ENCODE data around the gene ARHGAP18. TPM values are rescaled to one million over a fixed set of nuclear protein-coding genes. Genes with fewer than 3 reads are reported as not detected.

ARHGAP18 gene
- total RNA-seq, 1 experiment from 2014 or later = 2.4 TPM

DNA sequence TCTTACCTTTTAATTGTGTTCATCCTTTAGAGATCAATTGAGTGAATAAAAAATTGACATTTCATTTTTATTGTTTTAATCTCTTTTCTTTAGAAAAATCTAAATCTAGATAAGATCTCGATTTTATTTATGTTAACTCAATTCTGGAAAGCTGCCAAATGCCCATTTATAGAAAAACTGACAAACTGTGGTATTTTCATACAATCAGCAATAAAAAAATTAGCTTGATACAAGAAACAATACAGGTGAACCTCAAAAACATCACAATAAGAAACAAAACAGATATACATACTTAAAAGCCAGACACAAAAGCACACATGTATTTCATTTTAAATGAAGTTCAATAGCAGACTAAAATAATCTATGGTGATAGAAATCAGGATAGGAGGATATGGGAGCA lies 30.0 kb upstream of the ARHGAP18 start:
- no peak overlapping the region for H4K91ac ChIP-seq (ENCODE audit: insufficient read length, low read depth, low read length)
- no peaks in the 10 kb centered on the region for H3K79me1 ChIP-seq (ENCODE audit: insufficient read depth, low read depth, low read length, poor library complexity, severe bottlenecking)
- Mint-ChIP-seq H3K27me3 (ENCODE audit: low read depth) (no peaks in the 10 kb centered on the region), H3K4me1 (peaks cover 4% of the 10 kb centered on the region in 2 experiments; a peak in 2 of 4 replicates), H3K27ac (no peak overlapping the region), H3K9me3 (no peaks in the 10 kb centered on the region), H3K36me3 (ENCODE audit: insufficient read depth in 1 of 3, low read depth in 3 of 3) (no peaks in the 10 kb centered on the region), H3K4me3 (no peak overlapping the region)
- no peaks in the 10 kb centered on the region for H3K9me3 ChIP-seq (ENCODE audit: control insufficient read depth, low read depth, low read length)
- H3K56ac ChIP-seq (ENCODE audit: insufficient read length, low read depth, low read length) = no peak overlapping the region
- no peak overlapping the region for H3K18ac ChIP-seq (ENCODE audit: insufficient read length, low read depth, low read length)
- no peak overlapping the region for H2BK5ac ChIP-seq (ENCODE audit: insufficient read length, low read length)
- TF ChIP-seq, protein P1, sequence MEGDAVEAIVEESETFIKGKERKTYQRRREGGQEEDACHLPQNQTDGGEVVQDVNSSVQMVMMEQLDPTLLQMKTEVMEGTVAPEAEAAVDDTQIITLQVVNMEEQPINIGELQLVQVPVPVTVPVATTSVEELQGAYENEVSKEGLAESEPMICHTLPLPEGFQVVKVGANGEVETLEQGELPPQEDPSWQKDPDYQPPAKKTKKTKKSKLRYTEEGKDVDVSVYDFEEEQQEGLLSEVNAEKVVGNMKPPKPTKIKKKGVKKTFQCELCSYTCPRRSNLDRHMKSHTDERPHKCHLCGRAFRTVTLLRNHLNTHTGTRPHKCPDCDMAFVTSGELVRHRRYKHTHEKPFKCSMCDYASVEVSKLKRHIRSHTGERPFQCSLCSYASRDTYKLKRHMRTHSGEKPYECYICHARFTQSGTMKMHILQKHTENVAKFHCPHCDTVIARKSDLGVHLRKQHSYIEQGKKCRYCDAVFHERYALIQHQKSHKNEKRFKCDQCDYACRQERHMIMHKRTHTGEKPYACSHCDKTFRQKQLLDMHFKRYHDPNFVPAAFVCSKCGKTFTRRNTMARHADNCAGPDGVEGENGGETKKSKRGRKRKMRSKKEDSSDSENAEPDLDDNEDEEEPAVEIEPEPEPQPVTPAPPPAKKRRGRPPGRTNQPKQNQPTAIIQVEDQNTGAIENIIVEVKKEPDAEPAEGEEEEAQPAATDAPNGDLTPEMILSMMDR (conservative IDR thresholded peaks at IDR 0.05) = no peak
- H3K9ac ChIP-seq (ENCODE audit: extremely low read depth, insufficient read length, low read length) = no peak overlapping the region
- no peaks in the 10 kb centered on the region for H3K27me3 ChIP-seq (ENCODE audit: insufficient read depth, low read length)
- no peak overlapping the region for H2AFZ ChIP-seq (ENCODE audit: low read length)
- H3K23me2 ChIP-seq (ENCODE audit: insufficient read length, low read depth, low read length, poor library complexity, severe bottlenecking) = no peaks in the 10 kb centered on the region
- H2BK120ac ChIP-seq (ENCODE audit: low read depth, low read length, poor library complexity, severe bottlenecking) = no peak overlapping the region
- no peaks in the 10 kb centered on the region for H3K79me2 ChIP-seq (ENCODE audit: insufficient read depth, low read length)
- no peak overlapping the region for H3K4me2 ChIP-seq (ENCODE audit: insufficient read depth, insufficient read length, low read length)
- no CpG with 5 or more reads among the region's 1 CpG for WGBS (ENCODE audit: extremely low coverage, insufficient read length, low lambda C conversion rate)
- H4K5ac ChIP-seq (ENCODE audit: insufficient read length, low read depth, low read length) = no peak overlapping the region
- H4K8ac ChIP-seq (replicated peaks; ENCODE audit: insufficient read length, low read depth, low read length) = no peak overlapping the region
- no peak overlapping the region for H3K23ac ChIP-seq (ENCODE audit: insufficient read length, low read depth, low read length)
- H2BK20ac ChIP-seq (ENCODE audit: low read depth, low read length, poor library complexity, severe bottlenecking) = no peak overlapping the region
- H2BK15ac ChIP-seq (ENCODE audit: low read depth, low read length) = no peak overlapping the region
- H3T11ph ChIP-seq (ENCODE audit: low read length) = no peak overlapping the region
- H4K20me1 ChIP-seq (ENCODE audit: control insufficient read depth, insufficient read depth, insufficient read length) = no peaks in the 10 kb centered on the region
- no peak for DNase-seq
- H3K4me1 ChIP-seq (ENCODE audit: insufficient read depth, low read length) = no peaks in the 10 kb centered on the region
- no peak overlapping the region for H2BK12ac ChIP-seq (ENCODE audit: insufficient read length, low read depth, low read length)
- no peak overlapping the region for H3K4ac ChIP-seq (ENCODE audit: low read depth, low read length)
- no peak overlapping the region for H2AK5ac ChIP-seq (ENCODE audit: insufficient read length, low read length)
- H3K27ac ChIP-seq (ENCODE audit: insufficient read length, low read depth, low read length) = no peak overlapping the region
- no peak overlapping the region for H3K14ac ChIP-seq (ENCODE audit: insufficient read depth, low read length)
